ENCODE measurements around the gene PKP1. TPM values are rescaled to one million over a fixed set of nuclear protein-coding genes. Genes with fewer than 3 reads are reported as not detected.

The PKP1 gene
- total RNA-seq, 1 donor from 2014 or later = not detected

DNA sequence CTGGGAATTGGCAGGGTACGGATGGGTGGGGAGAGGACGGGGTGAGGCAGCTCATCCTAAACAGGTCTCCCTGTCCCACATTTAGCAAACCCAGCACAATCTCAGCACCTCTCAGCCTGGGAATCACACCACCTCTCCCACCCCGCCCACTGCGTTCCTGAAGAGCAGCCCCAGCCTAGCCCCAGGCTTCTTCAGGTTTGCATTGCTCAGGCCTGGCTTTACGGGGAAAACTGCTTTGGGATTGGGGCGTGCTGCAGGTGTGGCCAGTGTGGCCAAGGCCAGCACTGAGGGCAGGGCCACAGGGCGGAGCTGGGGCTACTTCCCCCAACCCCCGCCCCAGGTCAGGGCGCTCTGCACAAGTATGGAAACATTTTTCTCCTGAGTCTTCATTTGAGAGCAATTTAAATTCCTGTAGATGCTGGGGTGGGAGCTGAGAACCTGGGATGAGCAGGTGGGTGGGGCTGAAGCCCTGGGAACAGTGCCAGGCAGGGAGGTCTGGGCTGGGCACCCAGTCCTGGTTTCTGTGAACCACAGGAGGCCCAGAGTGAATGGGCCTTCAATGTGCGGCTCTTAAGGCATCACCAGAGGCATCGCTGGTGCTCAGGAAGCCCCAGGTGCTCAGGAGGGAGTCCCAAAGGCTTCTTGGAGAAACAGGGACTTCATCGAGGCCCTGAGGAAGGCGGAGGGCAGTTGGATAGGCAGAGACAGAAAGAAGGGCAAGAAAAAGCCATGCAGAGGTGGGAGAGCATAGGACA lies 70.1 kb downstream of the PKP1 start:
- DNase-seq (ENCODE audit: low spot score, unreplicated experiment) = no peak
- TF ChIP-seq, protein P1, sequence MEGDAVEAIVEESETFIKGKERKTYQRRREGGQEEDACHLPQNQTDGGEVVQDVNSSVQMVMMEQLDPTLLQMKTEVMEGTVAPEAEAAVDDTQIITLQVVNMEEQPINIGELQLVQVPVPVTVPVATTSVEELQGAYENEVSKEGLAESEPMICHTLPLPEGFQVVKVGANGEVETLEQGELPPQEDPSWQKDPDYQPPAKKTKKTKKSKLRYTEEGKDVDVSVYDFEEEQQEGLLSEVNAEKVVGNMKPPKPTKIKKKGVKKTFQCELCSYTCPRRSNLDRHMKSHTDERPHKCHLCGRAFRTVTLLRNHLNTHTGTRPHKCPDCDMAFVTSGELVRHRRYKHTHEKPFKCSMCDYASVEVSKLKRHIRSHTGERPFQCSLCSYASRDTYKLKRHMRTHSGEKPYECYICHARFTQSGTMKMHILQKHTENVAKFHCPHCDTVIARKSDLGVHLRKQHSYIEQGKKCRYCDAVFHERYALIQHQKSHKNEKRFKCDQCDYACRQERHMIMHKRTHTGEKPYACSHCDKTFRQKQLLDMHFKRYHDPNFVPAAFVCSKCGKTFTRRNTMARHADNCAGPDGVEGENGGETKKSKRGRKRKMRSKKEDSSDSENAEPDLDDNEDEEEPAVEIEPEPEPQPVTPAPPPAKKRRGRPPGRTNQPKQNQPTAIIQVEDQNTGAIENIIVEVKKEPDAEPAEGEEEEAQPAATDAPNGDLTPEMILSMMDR (IDR thresholded peaks at IDR 0.05; ENCODE audit: unreplicated experiment) = no peak
- Mint-ChIP-seq H3K27ac (no peak overlapping the region), H3K4me1 (ENCODE audit: low read depth) (no peaks in the 10 kb centered on the region), H3K9me3 (ENCODE audit: low read depth) (no peaks in the 10 kb centered on the region), H3K4me3 (ENCODE audit: low read depth) (no peak overlapping the region), H3K36me3 (ENCODE audit: insufficient read depth) (no peaks in the 10 kb centered on the region), H3K27me3 (peaks cover 32% of the 10 kb centered on the region)

DNA sequence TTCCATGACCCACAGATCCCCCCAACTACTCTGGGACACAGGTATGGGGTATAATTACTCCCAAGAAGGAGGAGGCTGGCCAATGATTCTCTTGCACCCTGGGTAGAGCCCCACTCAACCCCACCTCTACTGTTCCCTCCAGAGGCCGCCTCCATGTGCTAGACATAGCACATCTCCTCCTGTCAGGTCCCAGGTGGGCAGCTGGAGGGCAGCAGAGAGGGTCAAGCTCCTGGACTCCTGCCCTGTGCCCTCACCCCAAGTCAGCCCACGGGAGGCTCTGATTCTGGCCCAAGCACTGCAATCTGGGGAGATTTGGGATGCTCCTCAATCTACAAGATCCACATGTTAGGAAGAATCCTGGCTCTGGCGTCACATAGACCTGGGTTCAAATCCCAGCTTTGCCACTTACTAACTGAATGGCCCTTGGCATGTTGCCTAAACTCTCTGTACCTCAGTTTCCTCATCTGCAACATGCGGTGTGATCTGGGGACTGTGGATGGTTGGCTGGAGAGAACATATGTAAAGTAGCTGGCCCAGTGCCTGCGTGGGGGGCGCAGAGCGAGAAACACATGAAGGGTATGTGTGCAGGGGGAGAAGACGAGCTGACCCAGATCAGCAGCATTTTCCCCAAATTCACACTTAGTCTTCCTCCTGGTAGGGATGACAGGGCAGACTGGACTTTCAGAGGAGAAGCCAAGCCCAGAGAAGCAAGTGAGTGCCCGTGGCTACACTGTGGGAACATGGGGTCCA lies 71.0 kb downstream of the PKP1 start:
- TF ChIP-seq, protein P1 (IDR thresholded peaks at IDR 0.05; ENCODE audit: unreplicated experiment) = no peak
- H3K4me3 Mint-ChIP-seq (ENCODE audit: low read depth) = no peak overlapping the region
- no peak overlapping the region for H3K27ac Mint-ChIP-seq
- H3K4me1 Mint-ChIP-seq (ENCODE audit: low read depth) = peaks cover 2% of the 10 kb centered on the region
- H3K36me3 Mint-ChIP-seq (ENCODE audit: insufficient read depth) = no peaks in the 10 kb centered on the region
- no peaks in the 10 kb centered on the region for H3K9me3 Mint-ChIP-seq (ENCODE audit: low read depth)
- DNase-seq (ENCODE audit: low spot score, unreplicated experiment) = no peak
- peaks cover 31% of the 10 kb centered on the region for H3K27me3 Mint-ChIP-seq

DNA sequence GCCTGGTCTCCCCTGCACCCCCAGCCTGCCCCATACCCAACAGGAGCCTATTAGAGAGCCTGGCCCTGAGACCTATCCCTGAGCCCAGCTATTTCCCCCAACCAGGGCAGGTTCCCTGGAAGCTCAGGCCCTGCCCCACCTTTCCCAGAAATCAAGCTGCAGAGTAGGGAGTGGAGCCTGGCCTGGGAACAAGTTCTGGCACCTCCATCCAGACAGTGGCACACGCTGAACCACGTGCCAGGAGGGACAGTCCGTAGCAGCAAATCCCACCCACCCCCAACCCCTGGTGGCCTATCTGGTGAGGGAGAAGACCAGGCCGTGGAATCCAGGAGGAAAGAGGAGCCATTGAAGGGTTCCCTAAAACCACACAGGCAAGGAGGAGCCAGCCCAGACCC lies 71.6 kb downstream of the PKP1 start:
- TF ChIP-seq, protein P1 (IDR thresholded peaks at IDR 0.05; ENCODE audit: unreplicated experiment) = no peak
- DNase-seq (ENCODE audit: low spot score, unreplicated experiment) = no peak
- H3K9me3 Mint-ChIP-seq (ENCODE audit: low read depth) = no peaks in the 10 kb centered on the region
- no peaks in the 10 kb centered on the region for H3K36me3 Mint-ChIP-seq (ENCODE audit: insufficient read depth)
- peaks cover 4% of the 10 kb centered on the region for H3K4me1 Mint-ChIP-seq (ENCODE audit: low read depth)
- peaks cover 30% of the 10 kb centered on the region for H3K27me3 Mint-ChIP-seq
- H3K4me3 Mint-ChIP-seq (ENCODE audit: low read depth) = no peak overlapping the region
- H3K27ac Mint-ChIP-seq = no peak overlapping the region

DNA sequence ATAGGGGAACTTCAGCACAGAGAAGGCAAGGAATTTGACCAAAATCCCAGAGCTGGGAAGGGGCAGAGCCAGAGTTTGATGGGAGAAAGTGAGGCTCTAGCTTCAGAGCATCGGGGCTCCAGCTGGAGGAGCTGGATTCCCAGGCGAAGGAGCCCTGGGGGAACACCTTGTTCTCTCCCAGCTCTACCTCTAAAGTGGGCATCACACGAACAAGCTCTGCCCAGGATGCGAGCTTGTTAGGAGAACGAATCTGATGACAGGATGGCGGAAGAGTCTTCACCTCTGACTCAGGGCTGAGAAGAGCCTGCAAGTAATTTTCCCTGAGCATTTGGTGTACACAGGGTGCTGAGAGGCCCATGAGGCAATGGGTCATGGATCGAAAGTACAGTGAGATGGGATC lies 72.2 kb downstream of the PKP1 start:
- no peak for DNase-seq (ENCODE audit: low spot score, unreplicated experiment)
- Mint-ChIP-seq H3K36me3 (ENCODE audit: insufficient read depth) (no peaks in the 10 kb centered on the region), H3K4me3 (ENCODE audit: low read depth) (no peak overlapping the region), H3K27me3 (peaks cover 30% of the 10 kb centered on the region), H3K4me1 (ENCODE audit: low read depth) (peaks cover 4% of the 10 kb centered on the region), H3K9me3 (ENCODE audit: low read depth) (no peaks in the 10 kb centered on the region), H3K27ac (no peak overlapping the region)
- TF ChIP-seq, protein P1 (IDR thresholded peaks at IDR 0.05; ENCODE audit: unreplicated experiment) = no peak

DNA sequence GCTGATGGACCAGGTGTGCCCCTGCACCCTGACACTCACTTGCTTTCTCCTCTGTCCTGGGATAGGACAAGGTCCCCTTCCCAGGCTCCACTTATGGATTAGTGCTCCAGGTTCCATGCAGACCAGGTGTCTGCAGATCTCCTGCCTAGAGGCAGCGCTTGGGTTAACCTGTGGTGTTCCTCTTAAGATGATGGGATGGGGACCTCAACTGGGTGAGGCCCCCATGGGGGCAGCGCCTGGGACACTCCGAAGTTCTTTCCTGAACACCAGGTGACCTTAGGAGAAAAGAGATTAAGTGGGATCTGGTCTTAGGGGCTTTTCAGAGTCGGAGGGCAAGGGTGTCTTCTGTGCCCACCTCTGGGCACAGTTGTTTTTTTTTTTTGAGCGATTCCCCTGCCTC lies 72.9 kb downstream of the PKP1 start:
- Mint-ChIP-seq H3K27me3 (peaks cover 25% of the 10 kb centered on the region), H3K4me1 (ENCODE audit: low read depth) (peaks cover 4% of the 10 kb centered on the region), H3K27ac (no peak overlapping the region), H3K9me3 (ENCODE audit: low read depth) (no peaks in the 10 kb centered on the region), H3K36me3 (ENCODE audit: insufficient read depth) (no peaks in the 10 kb centered on the region), H3K4me3 (ENCODE audit: low read depth) (no peak overlapping the region)
- TF ChIP-seq, protein P1 (IDR thresholded peaks at IDR 0.05; ENCODE audit: unreplicated experiment) = no peak
- DNase-seq (ENCODE audit: low spot score, unreplicated experiment) = no peak

Data from progenitor cell of endocrine pancreas (in vitro differentiated cells).